Bronchus fibroblast of lung (primary cell): ENCODE data around the gene RNU1-3. TPM values are rescaled to one million over a fixed set of nuclear protein-coding genes. Genes with fewer than 3 reads are reported as not detected.

Source experiments
- total RNA-seq: library from RNA; depleted of rRNA; stranded (reverse); fragments of >200 nt; gene quantifications from 2 replicates; pipeline ENCODE4 v1.2.3, GENCODE V29; 2015

RNU1-3 gene
- under 0.01 TPM in 1 of 2 replicates, not detected in the other for total RNA-seq

DNA sequence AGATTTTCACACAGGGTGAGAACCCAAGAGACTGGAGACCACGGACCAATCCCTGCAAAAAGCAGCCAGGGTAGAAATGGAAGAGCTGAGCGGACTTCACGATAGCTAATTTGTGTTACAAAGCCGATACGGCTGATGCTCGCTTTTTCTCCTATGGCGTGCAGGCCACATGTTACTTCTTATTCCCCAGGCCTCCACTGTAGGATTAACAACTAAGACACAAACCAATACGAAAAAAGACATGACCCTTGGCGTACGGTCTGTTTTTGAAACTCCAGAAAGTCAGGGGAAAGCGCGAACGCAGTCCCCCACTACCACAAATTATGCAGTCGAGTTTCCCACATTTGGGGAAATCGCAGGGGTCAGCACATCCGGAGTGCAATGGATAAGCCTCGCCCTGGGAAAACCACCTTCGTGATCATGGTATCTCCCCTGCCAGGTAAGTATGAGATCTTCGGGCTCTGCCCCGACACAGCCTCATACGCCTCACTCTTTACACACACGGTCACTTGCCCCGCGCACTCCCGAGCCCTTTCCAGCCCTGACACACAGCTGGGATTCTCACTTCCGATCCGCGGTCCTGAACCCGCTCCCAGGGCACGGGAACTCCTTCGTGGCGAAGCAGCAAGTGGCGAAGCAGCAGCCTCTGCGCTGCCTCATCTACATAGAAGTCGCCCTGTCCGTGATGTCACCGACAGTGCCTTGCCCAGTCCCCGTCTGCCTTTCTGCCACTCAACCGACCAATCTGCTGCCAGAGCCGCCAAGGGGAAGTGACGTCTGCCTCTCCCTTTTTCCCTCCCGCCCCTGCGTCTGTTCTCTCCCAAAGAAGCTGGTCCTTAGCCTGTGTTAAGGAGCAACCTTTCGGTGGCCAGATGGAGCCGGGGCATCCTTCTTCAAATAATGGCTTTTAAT is at the start of gene RNU1-3:
TSS of gene RNU1-3 (minus strand) at position 447 of the 912 bp plus-strand sequence.

Other genes with a start within 250 kb of the RNU1-3 start
- gene SPATA21, start 229.5 kb downstream of the RNU1-3 start, total RNA-seq = not detected in 2 replicates
- 68.5 and 73.5 TPM in 2 replicates for gene NECAP2, start 226.2 kb downstream of the RNU1-3 start, total RNA-seq
- gene RNU1-1, start 152.7 kb downstream of the RNU1-3 start, total RNA-seq = under 0.01 TPM in 1 of 2 replicates, not detected in the other
- 10.1 and 13.6 TPM in 2 replicates for gene NBPF1, start 53.4 kb downstream of the RNU1-3 start, total RNA-seq
- under 0.01 TPM in 1 of 2 replicates, not detected in the other for gene RNU1-4, start 73.6 kb upstream of the RNU1-3 start, total RNA-seq
- under 0.01 TPM in 1 of 2 replicates, not detected in the other for gene RNU1-2, start 229.0 kb upstream of the RNU1-3 start, total RNA-seq